ENCODE data around the gene RFX4.

DNA sequence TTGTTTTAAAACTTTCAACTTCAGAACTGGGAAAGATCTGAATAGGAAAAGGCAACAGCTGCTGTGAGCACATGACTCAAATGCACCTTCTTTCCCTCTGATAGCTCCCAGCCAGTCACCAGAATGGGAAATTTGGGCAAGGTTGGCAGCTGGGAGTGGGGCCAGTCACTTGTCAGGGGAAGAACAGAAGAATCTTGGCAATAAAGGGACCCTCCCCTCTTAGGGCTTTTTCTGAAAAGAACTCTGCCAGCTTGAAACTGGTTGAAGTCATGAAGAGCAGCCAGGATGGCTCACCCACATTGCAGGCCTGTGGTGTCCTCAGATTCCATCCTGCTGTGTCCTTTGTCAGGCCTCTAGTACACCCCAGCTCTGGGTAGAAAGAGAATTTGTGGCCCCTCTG, 181.4 kb downstream of the RFX4 start:
- TF ChIP-seq POLR2A (IDR thresholded peaks at IDR 0.05) = no peak
- TF ChIP-seq, protein P1, sequence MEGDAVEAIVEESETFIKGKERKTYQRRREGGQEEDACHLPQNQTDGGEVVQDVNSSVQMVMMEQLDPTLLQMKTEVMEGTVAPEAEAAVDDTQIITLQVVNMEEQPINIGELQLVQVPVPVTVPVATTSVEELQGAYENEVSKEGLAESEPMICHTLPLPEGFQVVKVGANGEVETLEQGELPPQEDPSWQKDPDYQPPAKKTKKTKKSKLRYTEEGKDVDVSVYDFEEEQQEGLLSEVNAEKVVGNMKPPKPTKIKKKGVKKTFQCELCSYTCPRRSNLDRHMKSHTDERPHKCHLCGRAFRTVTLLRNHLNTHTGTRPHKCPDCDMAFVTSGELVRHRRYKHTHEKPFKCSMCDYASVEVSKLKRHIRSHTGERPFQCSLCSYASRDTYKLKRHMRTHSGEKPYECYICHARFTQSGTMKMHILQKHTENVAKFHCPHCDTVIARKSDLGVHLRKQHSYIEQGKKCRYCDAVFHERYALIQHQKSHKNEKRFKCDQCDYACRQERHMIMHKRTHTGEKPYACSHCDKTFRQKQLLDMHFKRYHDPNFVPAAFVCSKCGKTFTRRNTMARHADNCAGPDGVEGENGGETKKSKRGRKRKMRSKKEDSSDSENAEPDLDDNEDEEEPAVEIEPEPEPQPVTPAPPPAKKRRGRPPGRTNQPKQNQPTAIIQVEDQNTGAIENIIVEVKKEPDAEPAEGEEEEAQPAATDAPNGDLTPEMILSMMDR (IDR thresholded peaks at IDR 0.05) = no peak
